Activated CD4-positive, alpha-beta T cell treated with anti-CD3 and anti-CD28 coated beads, Interleukin-2, amount 50 U/mL, for 1 hour (primary cell): ENCODE results near the gene SLC9A8.
A peak's percentile ranks its signal among the peaks of the same experiment; 100 is the strongest.
"Not testable (repeated sequence)": the region's sequence is repeated elsewhere in the genome, so short reads cannot be mapped to it uniquely, and the experiment has no call there.

Experiments
- DNase-seq: peaks from one replicate; pipeline ENCODE4 v3.0.0-alpha.2; 2020

SLC9A8 gene

GRCh38 chr20:49812507-49813304 lies at the start of gene SLC9A8:
SLC9A8 (plus strand) TSS chr20:49812828; CDS start chr20:49812923, 95 bp downstream.
- peak; percentile 72 for DNase-seq

- DNase-seq = no peak
Measured at GRCh38 chr20:49762940-49763766, 49.5 kb upstream of the SLC9A8 start.

- no peak for DNase-seq
Measured at GRCh38 chr20:49765413-49765736, 47.3 kb upstream of the SLC9A8 start.

GRCh38 chr20:49765846-49766541 lies 46.6 kb upstream of the SLC9A8 start:
- no peak for DNase-seq

- DNase-seq = no peak
Measured at GRCh38 chr20:49766979-49767521, 45.6 kb upstream of the SLC9A8 start.

GRCh38 chr20:49768204-49769047 lies 44.2 kb upstream of the SLC9A8 start:
- DNase-seq = no peak

- no peak for DNase-seq
Measured at GRCh38 chr20:49769048-49769581, 43.5 kb upstream of the SLC9A8 start.

GRCh38 chr20:49770634-49771033 lies 42.0 kb upstream of the SLC9A8 start:
- DNase-seq = no peak

GRCh38 chr20:49774213-49774612 lies 38.4 kb upstream of the SLC9A8 start:
- DNase-seq = not testable (repeated sequence)

- no peak for DNase-seq
Measured at GRCh38 chr20:49775229-49775693, 37.4 kb upstream of the SLC9A8 start.

GRCh38 chr20:49779972-49780371 lies 32.7 kb upstream of the SLC9A8 start:
- DNase-seq = no peak

- DNase-seq = no peak
Measured at GRCh38 chr20:49781676-49782075, 31.0 kb upstream of the SLC9A8 start.

GRCh38 chr20:49782439-49782838 lies 30.2 kb upstream of the SLC9A8 start:
- not testable (repeated sequence) for DNase-seq

GRCh38 chr20:49783021-49783995 lies 29.3 kb upstream of the SLC9A8 start:
- not testable (repeated sequence) for DNase-seq

- no peak for DNase-seq
Measured at GRCh38 chr20:49784291-49784690, 28.3 kb upstream of the SLC9A8 start.

- no peak for DNase-seq
Measured at GRCh38 chr20:49785149-49785851, 27.3 kb upstream of the SLC9A8 start.

GRCh38 chr20:49785852-49786175 lies 26.8 kb upstream of the SLC9A8 start:
- no peak for DNase-seq

- DNase-seq = no peak
Measured at GRCh38 chr20:49786196-49786595, 26.4 kb upstream of the SLC9A8 start.

- no peak for DNase-seq
Measured at GRCh38 chr20:49786668-49787370, 25.8 kb upstream of the SLC9A8 start.
